PC-3 (cell line): Measurements from ENCODE around the gene DNM3. TPM values are rescaled to one million over a fixed set of nuclear protein-coding genes. Genes with fewer than 3 reads are reported as not detected.
"Not testable (repeated sequence)": the region's sequence is repeated elsewhere in the genome, so short reads cannot be mapped to it uniquely, and the experiment has no call there.

Source experiments
- ATAC-seq: fragments of 200-7000 bp; cut with Tn5 transposase; 2 replicates; pipeline ENCODE4 v1.9.1; 2020; ENCODE audit warnings: mild to moderate bottlenecking, moderate library complexity
- BruUV-seq: library from RNA; stranded (reverse); fragments of 400-500 nt; replicated peaks from 2 replicates; lab custom pipeline; 2021; lab: Mats Ljungman, UMichigan
- CTCF ChIA-PET: fragments of 300-600 bp; sonication (Branson Sonifier 250); formaldehyde crosslinking; loops from one replicate; lab custom pipeline; 2022; ENCODE audit warnings: antibody characterized with exemption; lab: Charles Lee
- POLR2A ChIA-PET: fragments of 300-600 bp; sonication (Branson Sonifier 250); formaldehyde crosslinking; loops from one replicate; lab custom pipeline; 2022; ENCODE audit warnings: antibody characterized with exemption; ENCODE audit not compliant: unreplicated experiment; lab: Charles Lee
- DNase-seq: peaks from one replicate; pipeline ENCODE4 v3.0.0-alpha.2; 2015
- H2AFZ ChIP-seq: fragments of 300-600 bp; sonication (generic); 2 replicates; pipeline ENCODE4 v1.6.0; 2016; ENCODE audit warnings: antibody characterized with exemption, low read length
- H3F3A ChIP-seq: fragments of 300-600 bp; sonication (generic); one replicate; pipeline ENCODE4 v1.6.0; 2017; ENCODE audit warnings: antibody characterized with exemption, low read length, control low read depth, mild to moderate bottlenecking; ENCODE audit not compliant: unreplicated experiment
- H3K27ac ChIP-seq: fragments of 300-600 bp; sonication (generic); 2 replicates; pipeline ENCODE4 v1.5.1; 2016; ENCODE audit warnings: mild to moderate bottlenecking, low read length
- H3K27me3 ChIP-seq: fragments of 300-600 bp; sonication (generic); 2 replicates; pipeline ENCODE4 v1.6.1; 2016; ENCODE audit warnings: low read length, mixed read lengths
- H3K36me3 ChIP-seq: fragments of 300-600 bp; sonication (generic); 2 replicates; pipeline ENCODE4 v1.6.1; 2016; ENCODE audit warnings: low read depth, mixed run types, low read length, mixed read lengths
- H3K4me1 ChIP-seq: fragments of 300-600 bp; sonication (generic); 2 replicates; pipeline ENCODE4 v1.5.1; 2016; ENCODE audit warnings: low read length; ENCODE audit not compliant: insufficient read depth
- H3K4me2 ChIP-seq: fragments of 300-600 bp; sonication (generic); 2 replicates; pipeline ENCODE4 v1.6.0; 2016; ENCODE audit warnings: low read length
- H3K4me3 ChIP-seq: fragments of 300-600 bp; sonication (generic); 2 replicates; pipeline ENCODE4 v1.5.1; 2016; ENCODE audit warnings: mild to moderate bottlenecking, low read length, mixed read lengths
- H3K79me2 ChIP-seq: fragments of 300-600 bp; sonication (generic); 2 replicates; pipeline ENCODE4 v1.6.1; 2017; ENCODE audit warnings: low read length, mixed read lengths
- H3K9ac ChIP-seq: fragments of 300-600 bp; sonication (generic); 2 replicates; pipeline ENCODE4 v1.6.0; 2016; ENCODE audit warnings: mild to moderate bottlenecking, low read length
- H3K9me2 ChIP-seq: fragments of 300-600 bp; sonication (generic); replicated peaks from 2 replicates; pipeline ENCODE4 v1.6.1; 2016; ENCODE audit warnings: mixed run types, low read length, mixed read lengths
- H3K9me3 ChIP-seq: fragments of 300-600 bp; sonication (generic); 2 replicates; pipeline ENCODE4 v1.6.1; 2016; ENCODE audit warnings: low read length, mixed read lengths
- H4K20me1 ChIP-seq: fragments of 300-600 bp; sonication (generic); 2 replicates; pipeline ENCODE4 v1.6.1; 2016; ENCODE audit warnings: low read length, mixed read lengths
- CTCF ChIP-seq: fragments of 300-600 bp; sonication (generic); conservative IDR thresholded peaks from 2 replicates; pipeline ENCODE4 v1.5.1; 2017; ENCODE audit warnings: antibody characterized with exemption, low read depth, mild to moderate bottlenecking, low read length
- EZH2 ChIP-seq: fragments of 300-600 bp; sonication (generic); IDR thresholded peaks from one replicate; pipeline ENCODE4 v1.6.1; 2017; ENCODE audit warnings: antibody characterized with exemption, mild to moderate bottlenecking, low read length; ENCODE audit not compliant: unreplicated experiment
- EZH2phosphoT487 ChIP-seq: fragments of 300-600 bp; sonication (generic); IDR thresholded peaks from 2 replicates; pipeline ENCODE4 v1.6.1; 2018; ENCODE audit warnings: mild to moderate bottlenecking, antibody characterized with exemption, low read length, borderline replicate concordance
- intact Hi-C: fragments of 100-400 bp; cut with micrococcal nuclease; formaldehyde crosslinking; loops from 2 replicates; pipeline ENCODE4 v1.9.0; 2023
- total RNA-seq: library from RNA; depleted of rRNA; stranded (reverse); fragments of >200 nt; gene quantifications from 2 replicates; pipeline ENCODE4 v1.2.3, GENCODE V29; 2014

The DNM3 gene
- total RNA-seq, 1 experiment from 2014 or later: 0.98 TPM

- DNase-seq (no peak), ATAC-seq (no peak)
- no peaks in the 10 kb centered on the region for H3K9me2 ChIP-seq
- CTCF ChIA-PET: interaction anchor here (2.6 to 3.2 kb wide), 2 partner anchors 39 to 358 kb away, joined by 8 to 17 read pairs; no protein-coding TSS in a partner anchor
- peaks cover 59% of the 10 kb centered on the region for H3K4me1 ChIP-seq
- H4K20me1 ChIP-seq: no peaks in the 10 kb centered on the region
- no peaks in the 10 kb centered on the region for H3K79me2 ChIP-seq
- no peaks in the 10 kb centered on the region for H3K36me3 ChIP-seq
- H3K27ac ChIP-seq: peak overlapping the region; percentile 84
- H3K4me2 ChIP-seq: peak overlapping the region; percentile 84
- H3K9me3 ChIP-seq: no peaks in the 10 kb centered on the region
- intact Hi-C loops: loop anchor here (1.0 kb wide), 4 partner anchors 33 to 321 kb away; no protein-coding TSS in a partner anchor
- TF ChIP-seq CTCF: no peak
- no peak for TF ChIP-seq EZH2phosphoT487
- TF ChIP-seq EZH2: no peak
- POLR2A ChIA-PET: interaction anchor here (0.7 kb wide), 1 partner anchor 110 kb away, joined by 3 read pairs; no protein-coding TSS in a partner anchor
- peaks cover 27% of the 10 kb centered on the region for H3F3A ChIP-seq
- peak overlapping the region; percentile 1; the same call in 1 of the 2 replicates for H3K4me3 ChIP-seq
- peak overlapping the region; percentile 18; the same call in 1 of the 2 replicates for H2AFZ ChIP-seq
- H3K9ac ChIP-seq: no peak overlapping the region; the same call in 1 of the 2 replicates
- no peaks in the 10 kb centered on the region for H3K27me3 ChIP-seq
- BruUV-seq: TSS peak; percentile 60
Observed at GRCh38 chr1:172360985-172361384, 519.7 kb downstream of the DNM3 start.

GRCh38 chr1:172363852-172364251 is 522.6 kb downstream of the DNM3 start:
- DNase-seq: no peak
- Histone ChIP-seq H3K27ac (no peak overlapping the region), H3K79me2 (no peaks in the 10 kb centered on the region), H4K20me1 (no peaks in the 10 kb centered on the region), H3F3A (peaks cover 15% of the 10 kb centered on the region), H3K9me2 (no peaks in the 10 kb centered on the region), H3K4me3 (no peak overlapping the region), H3K4me2 (no peak overlapping the region), H2AFZ (no peak overlapping the region), H3K9ac (no peak overlapping the region), H3K36me3 (peaks cover 6% of the 10 kb centered on the region; the same call in 1 of the 2 replicates), H3K4me1 (peaks cover 30% of the 10 kb centered on the region), H3K9me3 (peaks cover 15% of the 10 kb centered on the region), H3K27me3 (no peaks in the 10 kb centered on the region)
- ATAC-seq: no peak
- intact Hi-C loops: no loop called here
- ChIA-PET CTCF (no interaction called here), POLR2A (no interaction called here)
- no TSS peak for BruUV-seq
- TF ChIP-seq EZH2phosphoT487 (no peak), EZH2 (no peak), CTCF (no peak)

DNA sequence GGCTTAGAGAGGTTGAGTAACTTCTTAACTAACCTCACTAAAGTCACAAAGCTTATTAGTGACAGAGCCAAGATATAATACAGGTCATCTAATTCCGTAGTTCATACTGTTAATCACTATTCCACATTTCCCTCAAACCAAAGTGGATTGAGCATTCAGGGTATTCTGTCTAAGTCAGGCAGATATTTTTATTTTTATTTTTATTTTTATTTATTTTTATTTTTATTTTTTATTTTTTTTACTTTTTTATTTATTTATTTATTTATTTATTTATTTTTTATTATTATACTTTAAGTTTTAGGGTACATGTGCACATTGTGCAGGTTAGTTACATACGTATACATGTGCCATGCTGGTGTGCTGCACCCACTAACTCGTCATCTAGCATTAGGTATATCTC is 530.3 kb downstream of the DNM3 start:
- H4K20me1 ChIP-seq, H3K4me1 ChIP-seq, BruUV-seq, H3K4me3 ChIP-seq, H3K4me2 ChIP-seq, H3K27me3 ChIP-seq, H2AFZ ChIP-seq, intact Hi-C loops, H3K9me2 ChIP-seq, POLR2A ChIA-PET, H3K9ac ChIP-seq, ATAC-seq, CTCF ChIA-PET, H3F3A ChIP-seq, H3K79me2 ChIP-seq, H3K27ac ChIP-seq, DNase-seq, H3K36me3 ChIP-seq: not testable (repeated sequence)
- H3K9me3 ChIP-seq: peaks cover 11% of the 10 kb centered on the region
